ENCODE measurements around the gene TDO2.
"Not testable (repeated sequence)": the region's sequence is repeated elsewhere in the genome, so short reads cannot be mapped to it uniquely, and the experiment has no call there.

The TDO2 gene

DNA sequence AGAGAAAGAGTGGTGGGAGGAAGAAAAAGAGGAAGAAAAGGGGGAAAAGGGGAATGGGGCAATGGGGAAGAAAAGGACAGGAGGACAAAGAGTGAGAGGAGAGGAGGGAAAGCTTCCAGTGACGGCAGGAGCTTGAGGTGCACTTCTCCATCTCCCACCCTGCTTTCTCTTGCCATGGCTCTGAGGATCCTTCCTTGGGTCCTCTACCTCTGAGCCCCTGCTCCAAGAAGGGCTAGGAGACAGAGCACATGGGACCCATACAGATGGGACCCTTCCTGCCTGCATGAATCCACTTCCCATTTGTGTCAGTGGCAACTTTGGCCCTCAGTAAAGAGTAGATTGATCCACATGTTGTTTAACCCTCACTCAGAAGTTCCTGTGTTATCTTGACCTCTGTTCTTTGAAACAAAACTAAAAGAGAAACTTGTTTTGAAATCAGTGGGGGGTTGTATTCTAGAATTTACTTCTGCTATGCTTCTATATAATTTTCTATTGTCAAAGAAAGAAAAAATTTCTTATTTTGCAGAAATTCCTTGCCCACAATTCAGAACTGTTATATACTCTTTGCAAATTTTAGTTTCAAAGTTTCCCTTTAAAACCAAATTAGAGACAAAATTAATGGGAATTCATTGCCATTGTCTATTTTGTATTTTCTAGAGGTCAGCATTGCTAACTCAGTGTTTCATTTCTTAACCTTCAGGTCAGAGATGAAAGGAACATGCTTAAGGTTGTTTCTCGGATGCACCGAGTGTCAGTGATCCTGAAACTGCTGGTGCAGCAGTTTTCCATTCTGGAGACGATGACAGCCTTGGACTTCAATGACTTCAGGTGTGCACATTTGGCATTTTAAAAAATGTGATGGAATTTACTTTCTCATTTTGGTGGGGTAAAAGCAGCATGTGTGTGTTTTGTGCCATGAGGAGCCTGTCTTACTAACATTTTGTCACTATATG is 5.0 kb downstream of the TDO2 start:
- DNase-seq: no peak

DNA sequence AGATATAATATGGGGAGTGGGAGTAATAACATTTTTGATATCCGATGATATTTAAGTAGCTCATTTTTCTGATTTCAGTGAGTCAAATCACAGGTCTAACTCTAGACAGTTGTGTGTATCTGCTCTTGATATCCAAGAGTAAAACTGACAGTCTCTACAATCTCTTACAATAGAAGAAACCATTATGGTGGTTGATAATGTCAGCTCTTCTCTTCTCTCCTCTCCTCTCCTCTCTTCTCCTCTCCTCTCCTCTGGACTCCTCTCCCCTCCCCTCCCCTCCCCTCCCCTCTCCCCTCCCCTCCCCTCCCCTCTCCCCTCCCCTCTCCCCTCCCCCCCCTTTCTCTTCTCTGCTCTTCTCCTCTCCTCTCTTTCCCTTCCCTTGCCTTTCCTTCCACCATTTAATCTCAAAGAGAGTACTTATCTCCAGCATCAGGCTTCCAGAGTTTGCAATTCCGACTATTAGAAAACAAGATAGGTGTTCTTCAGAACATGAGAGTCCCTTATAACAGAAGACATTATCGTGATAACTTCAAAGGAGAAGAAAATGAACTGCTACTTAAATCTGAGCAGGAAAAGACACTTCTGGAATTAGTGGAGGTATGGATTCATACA is 6.2 kb downstream of the TDO2 start:
- no peak for DNase-seq

DNA sequence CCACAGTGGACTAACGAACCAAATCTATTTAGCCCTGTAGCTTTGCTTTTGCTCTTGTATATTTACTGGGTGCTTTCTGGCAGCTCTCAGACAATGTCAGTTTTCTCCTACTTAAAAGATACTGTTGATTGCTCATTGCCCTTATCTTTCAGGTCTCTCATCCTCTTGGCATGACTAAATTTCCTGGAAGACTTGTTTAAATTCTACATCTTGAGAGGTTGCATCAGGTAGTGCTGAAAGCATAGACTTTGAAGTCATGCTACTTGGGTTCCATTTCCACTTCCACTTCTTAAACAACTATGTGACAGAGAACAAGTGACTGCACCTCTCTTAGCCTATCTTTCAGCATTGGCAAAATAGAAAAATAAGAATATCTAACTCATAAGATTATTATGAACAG is 8.4 kb downstream of the TDO2 start:
- no peak for DNase-seq

DNA sequence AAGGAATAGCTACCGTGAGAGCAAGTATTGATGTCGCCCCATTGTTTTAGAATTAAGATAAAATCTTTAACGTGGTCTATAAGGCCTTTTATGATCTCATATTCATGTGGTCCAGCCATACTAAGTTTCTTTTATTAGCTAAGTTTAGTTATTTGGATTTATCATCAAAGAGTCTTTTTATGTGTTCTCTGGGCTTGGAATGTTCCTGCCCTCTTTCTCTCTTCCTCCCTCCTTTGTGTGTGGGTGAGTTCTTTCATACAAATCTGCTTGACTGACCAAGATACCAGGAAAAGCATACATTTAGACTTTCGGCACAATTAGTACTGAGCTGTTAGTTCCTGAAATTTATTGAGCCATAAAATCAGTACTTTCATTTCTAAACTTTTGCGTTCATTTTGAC is 11.3 kb downstream of the TDO2 start:
- DNase-seq: peak; percentile 11

DNA sequence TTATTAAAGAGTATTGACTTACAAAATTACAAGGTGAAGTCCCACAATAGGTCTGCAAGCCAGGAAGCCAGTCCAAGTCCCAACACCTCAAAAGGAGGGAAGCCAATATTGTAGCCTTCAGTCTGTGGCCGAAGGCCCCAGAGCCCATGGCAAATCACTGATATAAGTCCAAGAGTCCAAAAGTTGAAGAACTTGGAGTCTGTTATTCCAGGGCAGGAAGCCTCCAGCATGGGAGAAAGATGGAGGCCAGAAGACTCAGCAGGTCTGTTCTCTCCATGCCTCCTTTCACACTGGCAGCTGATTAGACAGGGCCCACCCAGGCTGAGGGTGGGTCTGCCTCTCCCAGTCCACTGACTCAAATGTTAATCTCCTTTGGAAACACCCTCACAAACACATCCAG is 18.1 kb downstream of the TDO2 start:
- no peak for DNase-seq

DNA sequence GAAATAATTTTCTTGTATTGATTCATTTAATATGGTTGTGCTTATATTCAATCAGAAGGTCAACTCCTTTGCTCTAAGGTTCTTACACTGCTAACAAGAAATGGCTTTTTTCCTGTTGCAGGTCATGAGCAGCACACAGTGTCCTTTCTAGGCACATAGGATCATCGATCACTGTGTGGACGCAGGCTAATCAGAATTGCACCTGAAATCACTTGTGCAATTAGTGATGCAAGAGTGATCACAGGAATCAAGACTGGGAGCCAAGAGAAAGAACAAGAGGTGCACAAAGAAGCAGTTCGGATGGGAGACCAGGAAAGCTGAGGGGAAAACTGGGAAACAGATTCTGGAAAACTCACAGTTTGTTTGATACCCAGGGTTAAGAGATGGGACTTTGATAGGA is 21.1 kb downstream of the TDO2 start:
- no peak for DNase-seq

DNA sequence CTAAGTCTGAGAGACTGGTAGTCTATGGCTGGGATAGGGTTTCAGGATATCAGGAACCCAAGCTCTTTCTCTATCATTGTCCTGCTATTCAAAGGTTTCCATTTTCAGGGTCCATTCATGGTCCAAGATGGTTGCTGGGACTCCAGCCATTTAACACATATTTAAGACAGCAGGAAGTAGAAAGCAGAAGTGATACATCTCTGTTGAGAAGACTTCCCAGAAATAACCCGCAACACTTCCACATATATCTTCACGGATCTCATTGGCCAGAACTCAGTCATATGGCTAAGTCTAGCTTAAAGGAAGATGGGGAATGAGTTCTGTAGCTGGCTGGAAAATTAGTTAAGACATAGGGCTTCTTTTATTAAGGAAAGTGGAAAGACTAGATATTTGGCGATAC is 26.3 kb downstream of the TDO2 start:
- no peak for DNase-seq

DNA sequence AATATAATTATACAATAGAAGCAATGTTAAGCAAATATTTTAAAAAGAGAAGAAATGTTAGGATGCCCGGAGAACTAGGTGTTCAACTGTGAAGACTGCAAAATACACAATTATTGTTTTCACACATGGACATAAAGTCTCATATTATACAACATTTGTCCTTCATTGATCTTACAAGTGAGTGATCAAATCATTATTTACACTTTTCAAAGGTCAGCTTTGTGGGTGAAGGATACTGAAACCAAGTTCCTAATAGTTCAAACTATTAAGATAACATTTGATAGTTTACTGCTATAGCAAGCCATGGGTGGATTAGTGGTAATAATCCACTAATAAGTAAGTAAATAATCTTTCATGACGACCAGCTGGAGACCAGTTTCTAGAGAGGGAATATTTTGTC is 26.8 kb downstream of the TDO2 start:
- DNase-seq: no peak

DNA sequence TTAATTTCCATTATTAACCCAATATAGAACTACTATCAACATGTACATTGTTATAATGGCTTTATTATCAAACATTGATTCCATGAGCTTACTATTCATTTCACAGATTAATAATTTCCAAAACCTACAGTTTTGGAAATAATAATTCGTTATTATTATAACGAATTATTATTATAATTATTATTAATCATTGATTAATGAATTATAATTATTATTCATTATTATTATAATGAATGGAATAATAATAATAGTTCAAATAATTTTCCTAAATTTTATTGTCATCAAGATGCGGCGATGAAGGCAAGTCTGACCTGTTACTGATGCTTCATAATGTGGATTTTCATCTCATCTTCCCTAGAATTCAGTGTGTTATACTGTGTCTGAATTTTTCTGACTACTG is 28.1 kb downstream of the TDO2 start:
- no peak for DNase-seq

DNA sequence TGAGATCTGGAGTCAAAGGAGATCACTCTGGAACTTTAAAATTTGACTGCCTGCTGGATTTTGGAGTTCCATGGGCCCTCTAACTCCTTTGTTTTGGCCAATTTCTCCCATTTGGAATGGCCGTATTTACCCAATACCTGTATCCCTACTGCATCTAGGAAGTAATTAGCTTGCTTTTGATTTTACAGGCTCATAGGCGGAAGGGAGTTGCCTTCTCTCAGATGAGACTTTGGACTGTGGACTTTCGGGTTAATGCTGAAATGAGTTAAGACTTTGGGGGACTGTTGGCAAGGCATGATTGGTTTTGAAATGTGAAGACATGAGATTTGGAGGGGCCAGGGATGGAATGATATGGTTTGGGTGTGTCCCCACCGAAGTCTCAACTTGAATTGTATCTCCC is 31.1 kb downstream of the TDO2 start:
- DNase-seq: not testable (repeated sequence)

DNA sequence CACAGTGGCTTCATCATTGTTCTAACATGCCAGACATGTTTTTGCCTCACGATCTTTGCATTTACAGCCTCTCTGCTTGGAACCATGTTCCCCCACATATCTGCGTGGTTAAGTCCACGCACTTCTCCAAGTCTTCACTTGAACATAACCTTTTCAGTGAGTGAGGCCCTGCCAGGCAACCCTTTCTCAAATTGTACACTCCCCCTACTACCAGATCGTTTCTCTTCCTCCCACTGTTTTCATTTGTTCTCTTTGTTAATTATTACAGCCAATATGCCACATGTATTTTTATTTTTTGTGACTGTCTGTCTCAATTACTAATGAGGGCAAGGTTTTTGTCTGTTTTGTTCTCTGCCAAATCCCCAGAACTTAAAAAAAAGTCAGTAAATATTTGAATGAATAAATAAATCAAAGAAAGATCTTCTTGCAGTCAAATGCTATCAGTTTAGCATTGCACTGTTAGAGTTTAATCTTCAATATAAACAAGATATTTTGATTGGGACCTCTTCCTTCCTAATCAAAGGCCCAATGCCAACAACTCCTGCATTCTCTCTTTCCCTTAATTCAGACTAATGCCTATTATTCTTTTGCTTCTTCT is 32.0 kb downstream of the TDO2 start:
- DNase-seq: no peak

DNA sequence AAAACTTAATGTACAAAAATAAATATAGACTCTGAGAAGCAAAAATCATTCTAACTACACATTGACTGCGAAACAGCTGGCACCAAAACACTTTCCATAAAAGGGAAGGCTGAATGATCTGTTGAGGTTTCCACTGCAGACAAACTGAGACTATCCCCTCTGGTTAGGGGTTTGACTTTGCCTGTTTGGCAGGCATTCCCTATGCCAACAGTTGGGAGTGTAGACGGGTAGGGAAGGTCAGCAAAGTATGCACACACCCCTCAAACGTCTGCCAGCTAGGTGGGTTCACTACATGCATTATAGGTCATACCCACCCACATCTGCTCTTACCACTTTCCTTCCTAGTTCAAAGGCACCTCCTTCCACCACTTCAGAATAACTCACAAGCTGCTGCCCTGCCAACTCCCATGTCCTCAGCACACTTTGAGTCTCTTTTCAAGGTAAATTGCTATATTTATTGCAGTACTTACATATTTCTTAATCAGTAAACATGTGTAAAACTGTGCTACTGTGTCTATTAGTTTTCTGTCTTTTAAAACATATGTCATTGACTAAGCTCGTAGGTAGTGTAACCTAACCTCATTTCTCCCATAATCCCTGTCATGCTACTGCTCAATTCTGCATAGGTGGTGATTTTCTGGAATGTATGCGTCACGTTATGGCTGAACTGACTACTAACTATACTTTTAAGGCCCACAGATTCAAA is 37.7 kb downstream of the TDO2 start:
- no peak for DNase-seq

DNA sequence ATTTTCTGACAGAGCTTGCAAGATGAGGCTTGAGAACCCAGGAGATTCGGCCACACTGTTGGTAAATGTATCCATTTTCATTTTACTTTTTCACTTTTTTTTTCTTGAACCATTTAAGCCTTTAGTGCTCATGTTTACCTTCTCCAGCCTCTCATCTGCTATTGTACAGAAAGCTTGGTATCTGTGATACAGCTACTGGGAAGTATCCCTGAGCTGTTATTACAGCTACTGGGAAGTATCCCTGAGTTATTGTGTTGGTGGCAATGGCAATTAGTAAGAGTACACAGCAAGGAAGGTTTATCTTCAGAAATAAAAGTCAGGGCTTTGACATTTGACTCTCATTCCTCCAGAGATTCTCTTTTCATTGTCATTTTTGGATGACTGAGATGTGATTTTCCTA is 38.3 kb downstream of the TDO2 start:
- no peak for DNase-seq

DNA sequence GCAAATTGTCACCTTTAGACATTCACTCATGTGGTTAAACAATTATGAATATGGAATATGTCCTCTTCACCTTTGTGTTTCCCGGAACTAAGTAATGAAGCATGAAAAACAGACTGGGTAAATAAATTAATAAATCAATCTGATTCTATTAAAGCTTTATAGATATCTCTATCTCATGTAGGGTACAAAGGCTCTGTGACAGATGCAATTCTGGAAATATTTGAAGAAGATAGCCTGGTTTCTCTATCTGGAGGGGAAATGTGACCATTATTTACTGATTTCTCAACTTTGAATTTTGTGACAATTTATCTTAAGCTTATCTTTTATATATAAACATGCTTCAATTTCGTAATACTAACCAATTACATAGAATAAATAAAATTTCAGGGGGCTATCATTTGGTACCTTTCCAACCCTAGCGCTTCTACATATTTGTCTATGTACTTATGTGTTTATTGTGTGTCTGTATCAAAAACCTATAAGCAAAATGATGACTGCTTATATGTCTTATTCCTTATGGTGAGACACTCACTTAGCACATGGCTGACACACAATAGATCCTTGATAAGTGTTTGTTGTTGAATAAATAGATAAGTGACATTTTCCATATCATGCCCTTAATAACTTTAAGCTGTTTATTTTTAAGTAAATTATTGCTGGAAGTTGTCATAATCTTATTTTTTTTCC is 40.3 kb downstream of the TDO2 start:
- no peak for DNase-seq

DNA sequence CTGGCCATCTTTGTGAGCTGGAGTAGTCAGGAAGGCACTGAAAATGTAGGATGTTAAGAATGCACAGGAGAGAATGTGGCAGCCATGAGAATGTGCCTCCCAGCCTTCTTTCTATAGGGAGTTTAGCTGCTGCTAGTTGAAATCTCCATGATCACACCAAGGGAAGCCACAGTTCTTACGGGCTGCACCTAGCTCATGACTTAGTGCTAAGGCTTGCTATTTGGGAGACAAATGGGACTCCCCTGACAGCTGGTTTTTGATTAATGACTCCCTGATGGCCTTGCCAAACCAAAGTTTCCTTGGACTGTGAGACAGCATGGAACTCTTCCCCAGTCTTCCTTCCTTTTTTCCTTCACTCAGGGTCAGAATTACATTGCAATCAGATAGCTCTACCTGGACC is 41.0 kb downstream of the TDO2 start:
- no peak for DNase-seq

DNA sequence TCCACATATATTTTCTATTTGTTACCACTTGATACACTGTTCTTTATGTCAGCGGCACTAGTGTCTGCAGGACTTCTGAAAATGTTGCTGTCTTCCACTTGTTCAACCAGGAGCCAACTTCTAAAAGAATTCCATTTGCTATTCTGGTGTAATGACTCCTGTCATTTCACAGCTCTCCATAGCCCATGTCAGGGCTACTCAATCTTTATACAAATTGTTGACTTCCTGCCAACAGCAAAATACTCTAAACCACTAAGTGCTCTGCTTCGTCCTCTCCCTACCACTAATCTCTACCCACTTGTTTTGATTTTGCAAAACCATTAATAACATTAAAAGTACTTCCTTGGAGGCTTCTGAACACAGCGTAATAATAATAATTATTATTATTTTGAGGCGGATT is 43.0 kb downstream of the TDO2 start:
- no peak for DNase-seq

DNA sequence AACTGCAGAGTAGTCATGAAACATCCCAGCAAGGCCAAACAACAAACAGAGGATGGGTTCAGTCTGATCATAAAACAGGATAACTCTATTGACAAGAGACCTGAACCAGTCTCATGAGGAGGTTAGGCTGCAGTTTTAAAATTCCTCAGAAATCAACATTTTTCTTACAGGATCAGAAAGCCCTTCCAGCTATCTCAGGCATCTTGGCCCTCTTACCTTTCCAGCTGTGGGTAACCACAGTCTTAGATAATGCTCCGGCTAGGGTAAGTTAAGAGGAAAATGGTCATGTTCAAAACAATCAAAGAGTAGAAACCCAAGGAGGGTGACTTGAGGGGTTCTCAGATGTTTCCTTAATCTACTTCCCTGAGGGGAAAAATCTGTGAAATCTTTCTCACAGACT is 45.0 kb downstream of the TDO2 start:
- DNase-seq: no peak

DNA sequence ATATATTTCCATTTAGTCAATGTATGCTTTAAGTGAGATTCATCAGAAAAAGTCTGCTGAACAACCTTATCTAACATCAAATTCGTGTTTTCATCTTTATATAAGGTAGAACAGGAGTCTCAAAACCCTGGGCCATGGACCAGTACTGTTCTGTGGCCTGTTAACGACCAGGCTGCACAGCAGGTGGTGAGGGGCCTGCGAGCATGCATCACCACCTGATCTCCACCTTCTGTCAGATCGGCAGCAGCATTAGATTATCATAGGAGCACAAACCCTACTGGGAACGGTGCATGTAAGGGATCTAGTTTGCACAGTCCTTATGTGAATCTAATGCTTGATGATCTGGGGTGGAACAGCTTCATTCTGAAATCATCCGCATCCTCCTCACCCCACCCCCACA is 47.0 kb downstream of the TDO2 start:
- no peak for DNase-seq

DNA sequence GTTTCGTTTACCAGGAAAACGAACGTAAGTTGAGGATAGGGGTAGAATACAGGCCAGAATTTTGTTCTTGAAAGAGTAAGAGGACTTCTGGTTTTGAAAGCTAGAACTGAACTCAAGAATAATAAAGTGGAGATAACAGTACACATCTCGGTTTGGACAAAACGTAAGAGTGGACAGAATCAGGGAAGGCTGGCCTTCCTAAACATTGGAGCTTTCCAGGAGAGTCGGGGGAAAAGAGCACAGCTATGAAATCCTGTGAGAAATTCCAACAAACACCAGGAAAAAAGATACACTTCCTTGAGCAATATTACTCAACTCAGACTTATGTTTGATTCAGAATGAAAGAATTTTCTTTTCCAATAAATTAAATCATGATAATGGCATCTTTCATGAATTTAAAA is 49.0 kb downstream of the TDO2 start:
- peak; percentile 51 for DNase-seq

DNA sequence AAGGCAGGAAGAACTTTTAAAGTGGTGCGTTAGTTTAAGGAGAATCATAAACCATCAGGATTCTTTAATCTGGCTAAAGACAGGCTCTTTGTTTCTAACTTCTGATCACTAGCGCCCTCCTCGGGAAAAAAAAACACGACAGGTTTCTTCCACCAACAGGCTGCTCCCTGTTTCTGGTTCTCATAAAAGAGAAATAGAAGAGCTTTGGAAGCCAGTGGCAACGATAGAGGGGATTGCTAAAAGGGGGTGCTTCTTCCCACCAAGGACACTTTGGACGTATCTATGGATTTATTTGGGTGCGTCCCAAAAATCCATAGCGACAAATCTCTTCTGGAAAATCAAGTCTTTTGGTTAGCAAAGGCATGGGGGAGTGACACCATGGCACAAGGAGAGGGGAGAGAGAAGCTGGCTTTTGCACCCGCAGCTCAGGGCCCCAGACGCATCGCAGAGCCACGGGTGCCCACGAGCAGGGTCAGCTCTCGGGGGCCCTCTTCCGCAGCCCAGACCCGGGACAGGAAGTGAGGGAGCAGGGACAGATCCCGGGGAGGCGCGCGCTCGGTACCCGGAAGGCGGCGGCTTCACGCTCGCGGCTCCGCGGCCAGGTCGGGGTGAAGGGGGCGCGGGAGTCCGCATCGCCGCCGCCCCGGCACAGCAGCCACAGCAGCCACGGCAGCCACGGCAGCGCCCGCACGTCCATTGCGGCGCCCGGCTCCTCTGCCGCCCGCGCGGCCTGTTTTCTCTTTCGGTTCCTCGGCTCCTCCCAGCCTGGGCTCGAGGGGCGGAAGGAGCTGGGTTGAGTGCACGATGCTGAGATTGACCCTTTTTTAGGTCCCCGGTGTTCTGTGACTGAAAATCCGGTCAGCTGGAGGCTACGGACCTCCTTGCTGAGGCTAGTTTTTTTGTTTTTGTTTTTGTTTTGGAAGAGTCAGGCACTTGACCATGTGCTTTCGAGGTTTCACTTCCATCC is 49.9 kb downstream of the TDO2 start, which contains the start of gene CTSO:
Gene CTSO, minus strand, starts transcription at position 716 of the 967 bp plus-strand sequence. Its CDS starts 19 bp downstream, at position 697.
- DNase-seq: peak; percentile 96

DNA sequence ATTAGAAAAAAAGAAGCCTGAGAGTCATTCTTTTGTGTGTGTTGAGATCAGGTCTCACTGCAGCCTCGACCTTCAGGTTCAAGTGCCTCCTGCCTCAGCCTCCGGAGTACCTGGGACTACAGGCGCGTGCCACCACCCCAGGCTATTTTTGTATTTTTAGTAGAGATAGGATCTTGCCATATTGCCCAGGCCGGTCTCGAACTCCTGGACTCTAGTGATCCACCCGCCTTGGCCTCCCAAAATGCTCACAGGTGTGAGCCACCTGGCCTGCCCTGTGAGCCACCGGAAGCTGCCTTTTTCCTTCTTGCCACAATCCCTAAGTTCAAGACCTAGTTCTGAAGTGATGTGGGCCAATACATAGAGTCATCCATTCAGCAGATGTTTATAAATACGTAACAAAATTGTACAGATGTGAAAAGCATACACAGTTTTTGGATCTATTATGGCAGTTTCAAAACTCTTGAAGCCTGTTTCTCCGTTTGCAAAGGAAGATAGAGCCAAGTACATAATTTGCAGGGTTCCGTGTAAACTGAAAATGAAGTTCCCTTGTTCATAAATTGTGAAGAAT is 50.7 kb downstream of the TDO2 start:
- DNase-seq: no peak
